ENCODE measurements around the gene FSTL3.
"Not testable (repeated sequence)": the region's sequence is repeated elsewhere in the genome, so short reads cannot be mapped to it uniquely, and the experiment has no call there.

Gene FSTL3

DNA sequence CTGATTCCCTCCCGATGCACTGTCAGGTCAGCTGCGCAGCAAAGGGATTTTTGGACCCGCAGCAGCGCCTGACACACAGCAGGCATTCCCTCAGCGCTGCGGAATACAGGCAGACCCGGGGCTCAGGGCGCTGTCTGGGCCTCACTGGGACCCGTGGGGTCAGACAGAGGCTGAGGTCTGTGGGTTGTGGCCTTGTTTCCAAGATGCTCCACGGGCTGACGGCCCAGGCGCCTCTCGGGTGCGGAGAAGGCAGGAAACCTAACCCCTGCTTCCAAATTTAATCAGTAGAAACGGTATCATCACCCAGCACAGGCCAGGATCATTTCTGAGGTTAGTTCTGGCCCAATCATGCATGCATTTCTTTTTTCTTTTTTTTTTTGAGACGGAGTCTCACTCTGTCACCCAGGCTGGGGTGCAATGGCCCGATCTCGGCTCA lies 12.5 kb upstream of the FSTL3 start:
- Histone ChIP-seq H3K27ac (ENCODE audit: low read depth, low read length, severe bottlenecking) (peak overlapping the region; percentile 36), H3K9me3 (ENCODE audit: control insufficient read depth, low read length) (peaks cover 6% of the 10 kb centered on the region), H3K36me3 (ENCODE audit: control insufficient read depth, insufficient read depth, low read length) (peaks cover 12% of the 10 kb centered on the region), H3K4me3 (ENCODE audit: extremely low read depth, insufficient read depth, low read length, poor library complexity, severe bottlenecking) (peak overlapping the region; percentile 29), H3K4me1 (ENCODE audit: control insufficient read depth, insufficient read depth, low read length, poor library complexity, severe bottlenecking) (peaks cover 7% of the 10 kb centered on the region)
- WGBS, 2 experiments (ENCODE audit: insufficient coverage in 2 of 2) = 89 to 94% methylated on average over 18 of the region's 18 CpGs

DNA sequence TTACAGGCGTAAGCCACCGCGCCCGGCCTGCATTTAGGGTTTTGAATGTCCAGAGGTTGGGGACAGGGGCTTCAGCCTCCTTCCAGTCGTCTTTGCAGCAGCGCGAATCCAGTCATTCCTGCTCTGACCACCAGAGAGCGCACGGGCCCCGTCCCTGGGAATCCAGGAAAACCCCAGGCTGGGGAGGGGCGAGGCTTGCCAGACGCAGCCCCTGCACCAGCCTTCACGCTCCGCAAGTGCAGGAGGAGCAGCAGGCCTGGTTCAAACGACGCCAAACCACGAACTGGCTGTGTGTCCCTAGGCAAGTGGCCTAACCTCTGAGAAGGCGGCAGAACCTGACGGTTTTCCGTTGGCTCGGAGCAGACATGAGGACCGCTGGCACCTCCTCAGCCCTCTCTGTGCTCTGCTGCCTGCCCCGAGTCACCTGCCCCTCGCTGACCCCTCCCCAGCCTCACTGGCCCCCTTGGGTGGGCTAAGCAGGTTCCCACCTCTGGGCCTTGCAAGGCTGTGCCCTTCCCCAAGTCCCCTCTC lies 11.2 kb upstream of the FSTL3 start:
- no peak overlapping the region for H3K4me3 ChIP-seq (ENCODE audit: extremely low read depth, insufficient read depth, low read length, poor library complexity, severe bottlenecking)
- 11 to 12% methylated on average over 23 of the region's 24 CpGs for WGBS, 2 experiments (ENCODE audit: insufficient coverage in 2 of 2)
- H3K4me1 ChIP-seq (ENCODE audit: control insufficient read depth, insufficient read depth, low read length, poor library complexity, severe bottlenecking) = peaks cover 7% of the 10 kb centered on the region
- peaks cover 6% of the 10 kb centered on the region for H3K36me3 ChIP-seq (ENCODE audit: control insufficient read depth, insufficient read depth, low read length)
- H3K9me3 ChIP-seq (ENCODE audit: control insufficient read depth, low read length) = peaks cover 10% of the 10 kb centered on the region
- no peak overlapping the region for H3K27ac ChIP-seq (ENCODE audit: low read depth, low read length, severe bottlenecking)

DNA sequence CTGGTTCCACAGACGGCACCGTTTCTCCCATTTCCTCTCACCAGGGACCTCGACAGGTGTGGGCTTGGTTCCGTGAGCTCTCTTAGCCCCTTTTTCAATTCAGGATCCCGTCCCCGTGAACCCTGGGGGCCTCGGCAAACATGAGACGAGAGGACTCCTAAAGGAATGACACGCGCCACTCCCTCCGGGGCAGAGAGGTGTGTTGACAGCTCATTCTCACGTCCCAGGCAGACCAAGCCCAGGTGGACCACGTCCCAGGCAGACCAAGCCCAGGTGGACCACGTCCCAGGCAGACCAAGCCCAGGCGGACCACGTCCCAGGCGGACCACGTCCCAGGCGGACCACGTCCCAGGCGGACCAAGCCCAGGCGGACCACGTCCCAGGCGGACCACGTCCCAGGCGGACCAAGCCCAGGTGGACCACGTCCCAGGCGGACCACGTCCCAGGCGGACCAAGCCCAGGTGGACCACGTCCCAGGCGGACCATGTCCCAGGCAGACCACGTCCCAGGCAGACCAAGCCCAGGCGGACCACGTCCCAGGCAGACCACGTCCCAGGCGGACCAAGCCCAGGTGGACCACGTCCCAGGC lies 9.1 kb upstream of the FSTL3 start:
- H3K27ac ChIP-seq (ENCODE audit: low read depth, low read length, severe bottlenecking); H3K4me1 ChIP-seq (ENCODE audit: control insufficient read depth, insufficient read depth, low read length, poor library complexity, severe bottlenecking); H3K36me3 ChIP-seq (ENCODE audit: control insufficient read depth, insufficient read depth, low read length); H3K4me3 ChIP-seq (ENCODE audit: extremely low read depth, insufficient read depth, low read length, poor library complexity, severe bottlenecking): not testable (repeated sequence)
- WGBS, 2 experiments (ENCODE audit: insufficient coverage in 2 of 2) = 83 to 87% methylated on average over 26 to 34 of the region's 38 CpGs
- H3K9me3 ChIP-seq (ENCODE audit: control insufficient read depth, low read length) = peaks cover 10% of the 10 kb centered on the region

DNA sequence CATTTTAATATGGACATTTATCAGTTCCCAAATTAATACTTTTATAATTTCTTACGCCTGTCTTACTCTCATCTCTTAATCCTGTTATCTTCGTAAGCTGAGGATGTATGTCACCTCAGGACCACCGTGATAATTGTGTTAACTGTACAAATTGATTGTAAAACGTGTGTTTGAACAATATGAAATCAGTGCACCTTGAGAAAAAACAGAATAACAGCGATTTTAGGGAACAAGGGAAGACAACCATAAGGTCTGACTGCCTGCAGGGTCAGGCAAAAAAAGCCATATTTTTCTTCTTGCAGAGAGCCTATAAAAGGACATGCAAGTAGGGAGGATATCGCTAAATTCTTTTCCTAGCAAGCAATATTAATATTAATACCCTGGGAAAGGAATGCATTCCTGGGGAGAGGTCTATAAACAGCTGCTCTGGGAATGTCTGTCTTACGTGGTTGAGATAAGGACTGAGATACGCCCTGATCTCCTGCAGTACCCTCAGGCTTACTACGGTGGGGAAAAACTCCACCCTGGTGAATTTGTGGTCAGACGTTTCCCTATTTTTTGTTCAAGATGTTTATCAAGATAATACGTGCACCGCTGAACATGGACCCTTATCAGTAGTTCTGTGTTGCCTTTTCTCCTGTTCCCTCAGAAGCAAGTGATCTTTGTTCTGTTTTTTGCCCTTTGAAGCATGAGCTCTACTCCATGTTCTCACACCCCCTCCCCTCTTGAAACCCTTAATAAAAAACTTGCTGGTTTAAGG lies 7.3 kb upstream of the FSTL3 start:
- not testable (repeated sequence) for H3K4me3 ChIP-seq (ENCODE audit: extremely low read depth, insufficient read depth, low read length, poor library complexity, severe bottlenecking); H3K36me3 ChIP-seq (ENCODE audit: control insufficient read depth, insufficient read depth, low read length); H3K27ac ChIP-seq (ENCODE audit: low read depth, low read length, severe bottlenecking); H3K4me1 ChIP-seq (ENCODE audit: control insufficient read depth, insufficient read depth, low read length, poor library complexity, severe bottlenecking)
- H3K9me3 ChIP-seq (ENCODE audit: control insufficient read depth, low read length) = peaks cover 10% of the 10 kb centered on the region
- 77 to 78% methylated on average over 8 to 10 of the region's 12 CpGs for WGBS, 2 experiments (ENCODE audit: insufficient coverage in 2 of 2)

DNA sequence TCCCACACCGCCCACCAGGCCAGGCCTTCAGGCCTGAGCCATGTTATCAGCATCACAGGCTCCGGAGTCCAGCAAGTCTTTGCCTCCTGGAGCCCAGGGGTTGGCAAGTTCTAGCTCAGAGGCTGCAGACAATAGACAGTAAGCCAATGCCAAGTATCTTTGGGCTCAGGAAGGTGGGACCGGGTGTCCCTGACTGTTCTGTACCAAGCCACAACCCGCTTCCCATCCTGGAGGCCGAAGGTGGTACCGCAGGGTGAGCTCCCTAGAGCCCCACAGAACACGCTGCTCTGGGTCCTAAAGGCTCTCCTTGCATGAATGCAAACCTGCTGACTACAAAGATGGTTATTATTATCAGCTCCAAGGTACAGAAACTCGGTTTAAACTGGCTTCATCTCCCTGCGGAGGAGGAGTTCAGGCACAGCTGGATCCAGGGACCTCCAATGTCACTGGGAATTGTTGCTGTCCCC lies 5.5 kb upstream of the FSTL3 start:
- Histone ChIP-seq H3K4me3 (ENCODE audit: extremely low read depth, insufficient read depth, low read length, poor library complexity, severe bottlenecking) (no peak overlapping the region), H3K27ac (ENCODE audit: low read depth, low read length, severe bottlenecking) (no peak overlapping the region), H3K36me3 (ENCODE audit: control insufficient read depth, insufficient read depth, low read length) (no peaks in the 10 kb centered on the region), H3K9me3 (ENCODE audit: control insufficient read depth, low read length) (peaks cover 10% of the 10 kb centered on the region), H3K4me1 (ENCODE audit: control insufficient read depth, insufficient read depth, low read length, poor library complexity, severe bottlenecking) (no peaks in the 10 kb centered on the region)
- WGBS, 2 experiments (ENCODE audit: insufficient coverage in 2 of 2) = 67 to 70% methylated on average over 9 of the region's 9 CpGs

DNA sequence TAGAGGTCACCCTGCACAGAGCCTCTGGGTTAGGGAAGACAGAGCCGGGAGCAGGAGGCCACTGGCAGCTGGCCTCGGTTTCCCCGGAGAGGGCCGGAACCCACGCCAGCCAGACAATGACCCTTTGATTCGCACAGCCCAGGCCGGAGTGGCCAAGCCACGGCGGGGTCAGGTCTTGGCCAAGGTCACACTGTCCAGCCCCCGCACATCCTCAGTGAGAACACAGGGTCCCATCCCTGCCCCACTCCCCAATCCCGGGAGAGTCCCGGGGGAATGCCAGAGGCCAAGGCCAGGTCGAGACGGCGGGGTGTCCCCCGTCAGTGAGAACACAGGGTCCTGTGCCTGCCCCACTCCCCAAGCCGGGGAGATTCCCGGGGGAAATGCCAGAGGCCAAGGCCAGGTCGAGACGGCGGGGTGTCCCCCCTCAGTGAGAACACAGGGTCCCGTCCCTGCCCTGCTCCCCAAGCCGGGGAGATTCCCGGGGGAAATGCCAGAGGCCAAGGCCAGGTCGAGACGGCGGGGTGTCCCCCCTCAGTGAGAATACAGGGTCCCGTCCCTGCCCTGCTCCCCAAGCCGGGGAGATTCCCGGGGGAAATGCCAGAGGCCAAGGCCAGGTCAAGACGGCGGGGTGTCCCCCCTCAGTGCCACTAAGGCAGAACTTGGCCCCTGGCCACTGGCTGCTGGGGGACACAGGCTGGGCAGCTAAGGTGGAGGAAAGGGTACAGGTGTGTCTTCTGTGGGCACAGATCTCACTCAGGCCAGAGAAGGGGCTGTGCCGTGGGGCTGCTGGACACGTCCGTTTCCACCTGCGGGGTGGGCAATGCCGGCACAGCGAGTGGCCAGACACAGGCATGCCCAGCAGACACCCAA lies 1.7 kb upstream of the FSTL3 start:
- H3K36me3 ChIP-seq (ENCODE audit: control insufficient read depth, insufficient read depth, low read length) = no peaks in the 10 kb centered on the region
- WGBS, 2 experiments (ENCODE audit: insufficient coverage in 2 of 2) = 91 to 95% methylated on average over 23 to 29 of the region's 38 CpGs
- H3K9me3 ChIP-seq (ENCODE audit: control insufficient read depth, low read length) = no peaks in the 10 kb centered on the region
- no peak overlapping the region for H3K4me3 ChIP-seq (ENCODE audit: extremely low read depth, insufficient read depth, low read length, poor library complexity, severe bottlenecking)
- peaks cover 9% of the 10 kb centered on the region for H3K4me1 ChIP-seq (ENCODE audit: control insufficient read depth, insufficient read depth, low read length, poor library complexity, severe bottlenecking)
- H3K27ac ChIP-seq (ENCODE audit: low read depth, low read length, severe bottlenecking) = no peak overlapping the region

DNA sequence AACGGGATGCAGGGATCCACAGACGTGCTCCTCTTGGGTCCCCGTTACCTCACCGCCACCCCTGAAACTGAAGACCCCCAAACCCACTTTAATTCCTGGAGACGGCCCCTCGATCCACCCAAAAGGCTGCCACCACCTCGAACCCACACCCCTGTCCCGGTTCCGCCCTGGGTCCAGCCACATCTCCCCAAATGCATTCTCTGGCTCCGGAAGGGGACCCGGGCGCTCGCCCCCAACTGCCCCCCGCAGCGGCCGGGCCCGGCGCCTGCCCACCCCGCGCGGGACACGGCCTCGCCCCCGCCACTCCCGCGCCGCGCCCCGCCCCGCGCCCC lies 219 bp upstream of the FSTL3 start:
- no peaks in the 10 kb centered on the region for H3K9me3 ChIP-seq (ENCODE audit: control insufficient read depth, low read length)
- WGBS, 2 experiments (ENCODE audit: insufficient coverage in 2 of 2) = 33 to 75% methylated on average over 7 to 18 of the region's 31 CpGs
- H3K27ac ChIP-seq (ENCODE audit: low read depth, low read length, severe bottlenecking) = no peak overlapping the region
- H3K4me3 ChIP-seq (ENCODE audit: extremely low read depth, insufficient read depth, low read length, poor library complexity, severe bottlenecking) = peak overlapping the region; percentile 29
- peaks cover 9% of the 10 kb centered on the region for H3K4me1 ChIP-seq (ENCODE audit: control insufficient read depth, insufficient read depth, low read length, poor library complexity, severe bottlenecking)
- no peaks in the 10 kb centered on the region for H3K36me3 ChIP-seq (ENCODE audit: control insufficient read depth, insufficient read depth, low read length)

DNA sequence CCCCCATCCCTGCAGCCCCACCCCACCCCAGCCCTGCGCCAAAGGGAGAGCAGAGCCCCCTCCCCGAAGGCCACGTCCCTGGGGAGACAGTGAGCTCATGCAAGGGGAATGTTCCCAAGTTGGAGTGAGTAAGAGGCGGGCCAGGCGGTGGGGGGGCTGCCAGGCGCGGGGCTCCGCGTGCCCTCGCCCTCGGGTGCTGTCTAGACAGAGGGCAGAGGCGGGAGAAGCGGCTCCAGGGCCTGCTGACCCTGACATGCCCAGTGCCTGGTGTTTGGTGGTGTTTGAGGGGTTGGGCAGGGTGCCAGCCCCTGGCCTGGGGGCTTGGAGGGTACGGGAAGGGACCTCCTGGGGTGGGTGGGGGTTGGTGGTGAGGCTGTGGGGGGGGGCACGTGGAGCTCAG lies 1.0 kb downstream of the FSTL3 start:
- peaks cover 9% of the 10 kb centered on the region for H3K4me1 ChIP-seq (ENCODE audit: control insufficient read depth, insufficient read depth, low read length, poor library complexity, severe bottlenecking)
- no peaks in the 10 kb centered on the region for H3K9me3 ChIP-seq (ENCODE audit: control insufficient read depth, low read length)
- no peaks in the 10 kb centered on the region for H3K36me3 ChIP-seq (ENCODE audit: control insufficient read depth, insufficient read depth, low read length)
- peak overlapping the region; percentile 29 for H3K4me3 ChIP-seq (ENCODE audit: extremely low read depth, insufficient read depth, low read length, poor library complexity, severe bottlenecking)
- no peak overlapping the region for H3K27ac ChIP-seq (ENCODE audit: low read depth, low read length, severe bottlenecking)
- 24 to 27% methylated on average over 11 to 13 of the region's 15 CpGs for WGBS, 2 experiments (ENCODE audit: insufficient coverage in 2 of 2)

DNA sequence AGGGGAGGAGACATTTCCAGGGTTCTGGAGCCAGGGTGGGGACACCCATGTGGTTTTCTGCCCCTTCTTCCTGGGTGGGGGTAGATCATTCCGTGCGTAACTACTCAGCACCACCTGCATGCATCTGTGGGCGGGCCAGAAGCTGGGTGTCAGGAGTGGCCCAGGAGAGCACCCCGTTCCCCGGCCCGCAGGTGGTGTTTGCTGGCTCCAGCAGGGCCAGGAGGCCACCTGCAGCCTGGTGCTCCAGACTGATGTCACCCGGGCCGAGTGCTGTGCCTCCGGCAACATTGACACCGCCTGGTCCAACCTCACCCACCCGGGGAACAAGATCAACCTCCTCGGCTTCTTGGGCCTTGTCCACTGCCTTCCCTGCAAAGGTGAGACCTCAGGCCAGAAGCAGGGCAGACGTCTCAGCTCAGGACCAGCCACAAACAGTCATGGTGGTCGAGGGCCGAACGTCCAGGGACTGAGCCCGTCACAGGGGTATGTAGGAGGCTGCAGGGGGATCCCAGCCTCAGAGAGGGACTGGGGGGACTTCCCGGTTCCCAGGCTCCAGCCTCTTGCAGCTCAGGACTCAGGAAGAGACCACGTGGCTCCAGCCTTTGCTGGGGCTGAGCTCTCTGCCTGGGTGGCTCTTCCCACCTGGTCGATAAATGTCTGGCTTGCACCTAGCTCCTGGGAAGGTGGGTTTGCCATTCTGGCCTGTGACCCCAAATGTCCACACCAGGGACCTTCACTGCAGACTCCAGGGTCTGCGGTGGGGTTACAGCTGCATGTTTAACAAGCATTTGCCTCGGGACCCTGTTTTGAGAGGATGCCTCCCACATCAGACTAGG lies 1.6 kb downstream of the FSTL3 start:
- H3K4me3 ChIP-seq (ENCODE audit: extremely low read depth, insufficient read depth, low read length, poor library complexity, severe bottlenecking) = no peak overlapping the region
- no peak overlapping the region for H3K27ac ChIP-seq (ENCODE audit: low read depth, low read length, severe bottlenecking)
- 89 to 90% methylated on average over 22 of the region's 22 CpGs for WGBS, 2 experiments (ENCODE audit: insufficient coverage in 2 of 2)
- no peaks in the 10 kb centered on the region for H3K36me3 ChIP-seq (ENCODE audit: control insufficient read depth, insufficient read depth, low read length)
- no peaks in the 10 kb centered on the region for H3K9me3 ChIP-seq (ENCODE audit: control insufficient read depth, low read length)
- peaks cover 9% of the 10 kb centered on the region for H3K4me1 ChIP-seq (ENCODE audit: control insufficient read depth, insufficient read depth, low read length, poor library complexity, severe bottlenecking)

DNA sequence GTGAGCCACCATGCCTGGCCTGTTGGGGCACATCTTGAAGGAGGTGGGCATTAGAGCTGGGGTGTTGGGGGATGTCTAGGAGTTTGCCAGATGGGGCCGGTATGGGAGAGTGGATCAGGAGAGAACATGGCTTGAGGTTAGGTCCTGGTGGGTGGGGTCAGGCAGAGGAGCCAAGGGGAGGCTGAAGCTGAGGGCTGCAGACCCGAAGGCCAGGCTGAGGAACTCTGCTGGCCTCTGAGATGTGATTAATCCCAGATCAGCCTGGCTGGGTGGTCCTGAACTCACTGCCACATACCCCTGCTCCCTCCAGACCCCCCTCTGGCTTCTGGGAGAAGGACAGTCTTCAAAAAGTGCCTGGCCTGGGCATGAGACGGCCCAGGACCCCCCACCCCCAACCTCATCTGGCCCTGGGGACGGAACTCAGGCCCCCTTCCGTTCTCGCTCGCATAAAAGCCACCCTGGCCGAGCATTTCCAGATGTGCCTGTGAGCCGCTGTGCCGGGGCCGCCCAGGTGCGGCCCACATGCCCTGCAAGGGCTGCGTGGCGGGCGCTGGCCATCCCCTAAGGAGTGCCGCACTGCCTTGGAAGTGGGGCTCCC lies 2.7 kb downstream of the FSTL3 start:
- Histone ChIP-seq H3K9me3 (ENCODE audit: control insufficient read depth, low read length) (no peaks in the 10 kb centered on the region), H3K36me3 (ENCODE audit: control insufficient read depth, insufficient read depth, low read length) (no peaks in the 10 kb centered on the region), H3K4me1 (ENCODE audit: control insufficient read depth, insufficient read depth, low read length, poor library complexity, severe bottlenecking) (peaks cover 9% of the 10 kb centered on the region), H3K4me3 (ENCODE audit: extremely low read depth, insufficient read depth, low read length, poor library complexity, severe bottlenecking) (peak overlapping the region; percentile 61), H3K27ac (ENCODE audit: low read depth, low read length, severe bottlenecking) (peak overlapping the region; percentile 92)
- 91 to 92% methylated on average over 10 to 14 of the region's 16 CpGs for WGBS, 2 experiments (ENCODE audit: insufficient coverage in 2 of 2)
